Trophoblast cell (in vitro differentiated cells and primary cell): ENCODE data around the gene NFE2L3.

Source experiments
- DNase-seq, 2 donors: peaks; one replicate each; pipeline ENCODE4 v3.0.0-alpha.2; 2016
- H2AFZ ChIP-seq: 2 replicates; pipeline ENCODE4 v1.6.1; 2013; ENCODE audit warnings: low read length, moderate library complexity, mild to moderate bottlenecking; ENCODE audit not compliant: insufficient read depth, poor library complexity
- H2AK5ac ChIP-seq: 2 replicates; pipeline ENCODE4 v1.6.1; 2013; ENCODE audit warnings: mild to moderate bottlenecking, low read length
- H2BK120ac ChIP-seq: 2 replicates; pipeline ENCODE4 v1.6.1; 2013; ENCODE audit warnings: low read length, mild to moderate bottlenecking, moderate library complexity; ENCODE audit not compliant: insufficient read depth, poor library complexity
- H2BK12ac ChIP-seq: 2 replicates; pipeline ENCODE4 v1.6.1; 2013; ENCODE audit warnings: mild to moderate bottlenecking, low read length, moderate library complexity
- H2BK5ac ChIP-seq: 2 replicates; pipeline ENCODE4 v1.6.1; 2013; ENCODE audit warnings: low read length, low read depth, moderate library complexity, mild to moderate bottlenecking; ENCODE audit not compliant: poor library complexity
- H3K14ac ChIP-seq: 2 replicates; pipeline ENCODE4 v1.6.1; 2013; ENCODE audit warnings: mild to moderate bottlenecking, low read length
- H3K18ac ChIP-seq: 2 replicates; pipeline ENCODE4 v1.6.1; 2013; ENCODE audit warnings: mild to moderate bottlenecking, low read length
- H3K23ac ChIP-seq: 2 replicates; pipeline ENCODE4 v1.6.1; 2013; ENCODE audit warnings: low read length
- H3K27ac ChIP-seq: 2 replicates; pipeline ENCODE4 v1.5.1; 2013; ENCODE audit warnings: low read depth, mild to moderate bottlenecking, inconsistent platforms, low read length, moderate library complexity
- H3K27me3 ChIP-seq: 2 replicates; pipeline ENCODE4 v1.6.1; 2013; ENCODE audit warnings: inconsistent platforms, mild to moderate bottlenecking, low read length, moderate library complexity; ENCODE audit not compliant: insufficient read depth
- H3K36me3 ChIP-seq, 2 experiments: 1 replicate in 1 of 2; 2 replicates in 1 of 2; pipeline ENCODE4 v1.6.1; 2013; ENCODE audit warnings: low read length in 2 of 2, mild to moderate bottlenecking in 2 of 2, moderate library complexity in 1 of 2; ENCODE audit not compliant: insufficient read depth in 2 of 2, control insufficient read depth in 1 of 2
- H3K4ac ChIP-seq: 2 replicates; pipeline ENCODE4 v1.6.1; 2013; ENCODE audit warnings: low read depth, mild to moderate bottlenecking, low read length, moderate library complexity
- H3K4me1 ChIP-seq, 2 experiments: 1 replicate in 1 of 2; 2 replicates in 1 of 2; pipeline ENCODE4 v1.6.1; 2013; ENCODE audit warnings: low read length in 2 of 2, mild to moderate bottlenecking in 2 of 2, moderate library complexity in 1 of 2; ENCODE audit not compliant: insufficient read depth in 2 of 2, control insufficient read depth in 1 of 2
- H3K4me2 ChIP-seq: 2 replicates; pipeline ENCODE4 v1.6.1; 2013; ENCODE audit warnings: inconsistent platforms, mild to moderate bottlenecking, low read length, moderate library complexity
- H3K4me3 ChIP-seq: 2 replicates; pipeline ENCODE4 v1.5.1; 2013; ENCODE audit warnings: mild to moderate bottlenecking, low read depth, low read length, inconsistent platforms
- H3K79me1 ChIP-seq: one replicate; pipeline ENCODE4 v1.6.1; 2013; ENCODE audit warnings: low read length
- H3K79me2 ChIP-seq: 2 replicates; pipeline ENCODE4 v1.6.1; 2013; ENCODE audit warnings: low read length, mild to moderate bottlenecking; ENCODE audit not compliant: control insufficient read depth, insufficient read depth, poor library complexity
- H3K9ac ChIP-seq: 2 replicates; pipeline ENCODE4 v1.6.1; 2013; ENCODE audit warnings: mild to moderate bottlenecking, low read length
- H3K9me3 ChIP-seq: 2 replicates; pipeline ENCODE4 v1.6.1; 2013; ENCODE audit warnings: low read depth, mild to moderate bottlenecking, control low read depth, inconsistent platforms, low read length; ENCODE audit not compliant: insufficient read depth
- H4K12ac ChIP-seq: 2 replicates; pipeline ENCODE4 v1.6.1; 2013; ENCODE audit warnings: low read depth, mild to moderate bottlenecking, low read length, moderate library complexity
- H4K8ac ChIP-seq: 2 replicates; pipeline ENCODE4 v1.6.1; 2013; ENCODE audit warnings: low read depth, mild to moderate bottlenecking, low read length, moderate library complexity
- H4K91ac ChIP-seq: one replicate; pipeline ENCODE4 v1.6.1; 2013; ENCODE audit warnings: low read depth, mild to moderate bottlenecking, low read length, moderate library complexity
- WGBS: extraction: QIAGEN DNeasy Blood & Tissue Kit; methylation state at CpG from one replicate; pipeline ENCODE4 v1.1.7; 2013; ENCODE audit warnings: missing lambda C conversion rate; ENCODE audit not compliant: insufficient read length, insufficient coverage; ENCODE audit errors: extremely low coverage; 5-methylcytosine and 5-hydroxymethylcytosine counted together

The NFE2L3 gene

GRCh38 chr7:26178272-26178960 is 26.4 kb downstream of the NFE2L3 start:
- Histone ChIP-seq H2AK5ac (no peak overlapping the region), H3K4me2 (no peak overlapping the region), H2BK120ac (no peak overlapping the region), H4K8ac (no peak overlapping the region), H4K12ac (no peak overlapping the region), H3K36me3 (peaks cover 4 to 6% of the 10 kb centered on the region in 2 experiments), H3K4me1 (no peaks in the 10 kb centered on the region), H3K4ac (no peak overlapping the region), H3K4me3 (no peak overlapping the region), H3K27me3 (no peaks in the 10 kb centered on the region), H2BK12ac (no peak overlapping the region), H2AFZ (no peak overlapping the region), H3K14ac (no peak overlapping the region), H3K27ac (no peak overlapping the region), H3K9ac (no peak overlapping the region), H3K9me3 (no peaks in the 10 kb centered on the region), H4K91ac (no peak overlapping the region), H2BK5ac (no peak overlapping the region), H3K23ac (no peak overlapping the region), H3K79me1 (no peaks in the 10 kb centered on the region), H3K79me2 (no peaks in the 10 kb centered on the region), H3K18ac (no peak overlapping the region)
- WGBS: no CpG with 5 or more reads among the region's 7 CpGs
- DNase-seq: no peak

- H2BK5ac ChIP-seq: no peak overlapping the region
- no peak overlapping the region for H4K12ac ChIP-seq
- no peak overlapping the region for H3K4me3 ChIP-seq
- no peak overlapping the region for H3K9ac ChIP-seq
- no peak overlapping the region for H2BK12ac ChIP-seq
- no peak overlapping the region for H3K4me2 ChIP-seq
- no peak overlapping the region for H3K18ac ChIP-seq
- no peaks in the 10 kb centered on the region for H3K79me1 ChIP-seq
- no peak overlapping the region for H3K14ac ChIP-seq
- no peaks in the 10 kb centered on the region for H3K27me3 ChIP-seq
- no peak for DNase-seq
- H3K23ac ChIP-seq: no peak overlapping the region
- no peaks in the 10 kb centered on the region for H3K9me3 ChIP-seq
- no peak overlapping the region for H3K4ac ChIP-seq
- H2AFZ ChIP-seq: no peak overlapping the region
- no peak overlapping the region for H4K91ac ChIP-seq
- H3K4me1 ChIP-seq: no peaks in the 10 kb centered on the region
- no peak overlapping the region for H2AK5ac ChIP-seq
- H3K27ac ChIP-seq: no peak overlapping the region
- H3K36me3 ChIP-seq: peaks cover 4 to 6% of the 10 kb centered on the region in 2 experiments
- no peak overlapping the region for H2BK120ac ChIP-seq
- H4K8ac ChIP-seq: no peak overlapping the region
- WGBS: no CpG with 5 or more reads among the region's 5 CpGs
- H3K79me2 ChIP-seq: no peaks in the 10 kb centered on the region
Measured at GRCh38 chr7:26179422-26179821, 27.4 kb downstream of the NFE2L3 start.

GRCh38 chr7:26179826-26180497 is 28.0 kb downstream of the NFE2L3 start:
- H3K4ac ChIP-seq: no peak overlapping the region
- no peaks in the 10 kb centered on the region for H3K9me3 ChIP-seq
- no peak overlapping the region for H2BK120ac ChIP-seq
- H3K27me3 ChIP-seq: no peaks in the 10 kb centered on the region
- H3K79me1 ChIP-seq: no peaks in the 10 kb centered on the region
- no peak overlapping the region for H3K27ac ChIP-seq
- H2AFZ ChIP-seq: no peak overlapping the region
- no CpG with 5 or more reads among the region's 8 CpGs for WGBS
- H3K4me2 ChIP-seq: no peak overlapping the region
- no peak overlapping the region for H3K9ac ChIP-seq
- H3K4me1 ChIP-seq: no peaks in the 10 kb centered on the region
- H3K79me2 ChIP-seq: no peaks in the 10 kb centered on the region
- no peak overlapping the region for H4K12ac ChIP-seq
- H3K14ac ChIP-seq: no peak overlapping the region
- H2BK12ac ChIP-seq: no peak overlapping the region
- no peak overlapping the region for H4K8ac ChIP-seq
- no peak overlapping the region for H2AK5ac ChIP-seq
- H2BK5ac ChIP-seq: no peak overlapping the region
- no peak for DNase-seq
- peaks cover 4 to 7% of the 10 kb centered on the region in 2 experiments for H3K36me3 ChIP-seq
- H4K91ac ChIP-seq: no peak overlapping the region
- no peak overlapping the region for H3K18ac ChIP-seq
- no peak overlapping the region for H3K23ac ChIP-seq
- H3K4me3 ChIP-seq: no peak overlapping the region

- no peak overlapping the region for H2AK5ac ChIP-seq
- no peaks in the 10 kb centered on the region for H3K9me3 ChIP-seq
- H3K4ac ChIP-seq: no peak overlapping the region
- no peak overlapping the region for H3K14ac ChIP-seq
- H4K8ac ChIP-seq: no peak overlapping the region
- H3K23ac ChIP-seq: no peak overlapping the region
- no peak overlapping the region for H4K12ac ChIP-seq
- H3K4me3 ChIP-seq: no peak overlapping the region
- no peak overlapping the region for H4K91ac ChIP-seq
- no CpG with 5 or more reads among the region's 5 CpGs for WGBS
- no peaks in the 10 kb centered on the region for H3K79me1 ChIP-seq
- no peak overlapping the region for H3K18ac ChIP-seq
- H2AFZ ChIP-seq: no peak overlapping the region
- H3K9ac ChIP-seq: no peak overlapping the region
- no peaks in the 10 kb centered on the region for H3K4me1 ChIP-seq
- no peak overlapping the region for H2BK5ac ChIP-seq
- H3K36me3 ChIP-seq: peaks cover 2 to 9% of the 10 kb centered on the region in 2 experiments
- no peaks in the 10 kb centered on the region for H3K27me3 ChIP-seq
- no peak overlapping the region for H3K4me2 ChIP-seq
- no peak overlapping the region for H2BK12ac ChIP-seq
- no peak overlapping the region for H2BK120ac ChIP-seq
- no peak overlapping the region for H3K27ac ChIP-seq
- H3K79me2 ChIP-seq: no peaks in the 10 kb centered on the region
- DNase-seq: no peak
Measured at GRCh38 chr7:26180792-26181198, 28.8 kb downstream of the NFE2L3 start.
